IPS-18c (cell line): ENCODE results near the gene FAM107A.
"Not testable (repeated sequence)": the region's sequence is repeated elsewhere in the genome, so short reads cannot be mapped to it uniquely, and the experiment has no call there.

Experiments
- H3K4me3 ChIP-seq: 2 replicates; pipeline ENCODE4 v1.7.0; 2013; ENCODE audit warnings: low read depth, mild to moderate bottlenecking, low read length, moderate library complexity; ENCODE audit not compliant: insufficient read depth
- H3K9me3 ChIP-seq: one replicate; pipeline ENCODE4 v1.6.1; 2013; ENCODE audit warnings: mild to moderate bottlenecking, low read length, moderate library complexity; ENCODE audit not compliant: control insufficient read depth, insufficient read depth

Gene FAM107A

DNA sequence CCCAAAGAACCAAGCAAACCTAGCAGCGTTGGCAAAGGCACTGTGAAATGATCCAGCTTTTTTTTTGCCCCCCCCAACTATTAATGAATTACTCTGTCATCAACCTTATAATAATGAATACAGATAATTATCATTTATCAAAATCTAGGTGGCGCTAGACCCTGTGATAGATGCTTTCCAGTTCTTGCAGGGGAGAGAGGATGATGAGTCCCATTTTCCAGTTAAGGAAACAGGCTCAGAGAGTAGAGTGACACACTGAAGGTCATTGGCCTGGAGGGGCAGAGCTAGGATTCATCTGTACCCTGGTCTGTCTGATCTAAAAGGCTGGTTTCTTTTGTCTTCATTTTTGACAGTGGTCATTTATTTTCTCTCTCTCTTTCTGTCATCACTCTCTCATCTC, 45.2 kb downstream of the FAM107A start:
- no peak overlapping the region for H3K4me3 ChIP-seq

DNA sequence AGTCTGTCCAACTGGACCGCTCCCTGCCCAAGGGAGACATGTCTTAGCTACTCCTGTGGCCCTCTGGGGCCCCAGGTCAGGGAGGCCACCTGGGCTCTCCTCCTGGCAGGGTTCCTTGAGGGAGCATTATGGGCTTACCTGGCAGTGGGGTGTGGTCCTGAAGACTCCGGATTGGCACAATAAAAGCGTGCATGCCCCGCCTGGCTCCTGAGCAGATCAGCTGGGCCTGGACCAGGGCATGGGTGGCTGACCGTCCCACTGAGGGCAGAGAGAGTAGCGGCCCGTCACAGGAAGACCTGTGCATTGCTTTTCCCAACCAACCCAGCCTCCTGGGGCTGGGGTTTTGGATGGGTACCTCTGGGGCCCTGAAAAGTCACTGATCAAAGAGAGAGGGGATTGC, 45.6 kb downstream of the FAM107A start:
- Histone ChIP-seq H3K4me3 (no peak overlapping the region), H3K9me3 (no peaks in the 10 kb centered on the region)

More for the DNA sequence above, 45.2 kb downstream of the FAM107A start:
- H3K9me3 ChIP-seq = no peaks in the 10 kb centered on the region

DNA sequence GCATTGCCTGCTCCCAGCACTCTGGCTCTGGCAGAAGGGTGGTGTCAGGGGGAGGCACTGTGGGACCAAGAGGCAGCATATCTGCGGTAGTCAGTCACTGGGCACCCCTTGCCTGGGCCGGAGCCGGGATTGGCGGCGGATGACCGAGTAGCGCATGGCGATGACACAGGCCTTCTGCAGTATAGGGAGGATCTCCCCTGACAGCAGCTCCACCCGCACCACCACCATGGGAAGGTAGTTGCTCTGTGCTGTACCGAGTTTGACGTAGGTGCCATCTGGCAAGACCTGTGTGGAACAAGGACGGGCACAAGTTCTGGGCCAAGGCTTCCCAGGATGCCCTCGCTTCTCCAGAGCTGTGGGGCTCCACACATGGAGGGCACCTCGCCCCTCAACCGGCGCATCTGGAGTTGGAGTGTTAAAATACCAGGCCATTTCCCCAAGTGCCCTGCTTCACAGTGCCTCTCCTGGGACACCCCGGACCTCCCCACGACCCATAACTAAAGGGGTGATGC, 46.8 kb downstream of the FAM107A start:
- Histone ChIP-seq H3K4me3 (no peak overlapping the region), H3K9me3 (no peaks in the 10 kb centered on the region)

DNA sequence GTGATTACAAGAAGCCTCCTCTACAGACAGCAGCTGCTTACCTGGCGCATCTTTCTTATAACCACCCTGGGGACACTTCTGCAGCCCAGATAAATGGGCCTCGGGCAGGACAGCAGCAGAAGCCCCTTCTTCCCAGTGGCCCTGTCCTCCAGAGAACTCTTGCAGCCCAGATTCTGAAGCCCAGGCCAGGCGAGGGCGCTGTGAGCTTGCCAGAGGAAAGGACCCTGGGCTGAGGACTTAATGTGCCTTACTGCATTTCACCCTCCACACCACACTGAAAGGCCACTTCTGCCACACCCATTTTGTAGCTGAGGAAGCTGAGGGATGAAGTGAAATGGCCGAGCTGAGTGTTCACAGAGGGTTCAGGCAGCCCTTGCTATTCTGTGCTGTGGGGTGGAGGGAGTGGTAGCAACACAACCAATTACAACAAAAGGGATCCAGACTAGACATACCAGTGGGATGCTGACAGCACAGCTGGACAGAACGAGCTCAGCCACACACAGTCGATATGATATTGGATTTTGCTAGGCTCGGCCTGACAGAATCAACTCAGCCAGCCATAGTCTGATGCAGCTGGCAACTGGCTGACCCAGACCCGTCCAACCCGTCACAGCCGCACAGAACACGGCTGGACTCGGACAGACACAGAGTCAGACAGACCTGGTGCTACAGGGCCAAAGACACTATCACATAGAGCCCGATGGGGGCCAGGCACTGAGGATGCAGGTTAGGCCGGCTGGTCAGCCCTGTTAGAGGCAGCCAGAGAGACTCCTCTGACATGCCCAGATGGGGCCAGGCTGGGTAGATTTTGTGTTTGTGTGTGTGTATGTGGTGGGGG, 47.5 kb downstream of the FAM107A start:
- H3K9me3 ChIP-seq = no peaks in the 10 kb centered on the region
- H3K4me3 ChIP-seq = no peak overlapping the region

DNA sequence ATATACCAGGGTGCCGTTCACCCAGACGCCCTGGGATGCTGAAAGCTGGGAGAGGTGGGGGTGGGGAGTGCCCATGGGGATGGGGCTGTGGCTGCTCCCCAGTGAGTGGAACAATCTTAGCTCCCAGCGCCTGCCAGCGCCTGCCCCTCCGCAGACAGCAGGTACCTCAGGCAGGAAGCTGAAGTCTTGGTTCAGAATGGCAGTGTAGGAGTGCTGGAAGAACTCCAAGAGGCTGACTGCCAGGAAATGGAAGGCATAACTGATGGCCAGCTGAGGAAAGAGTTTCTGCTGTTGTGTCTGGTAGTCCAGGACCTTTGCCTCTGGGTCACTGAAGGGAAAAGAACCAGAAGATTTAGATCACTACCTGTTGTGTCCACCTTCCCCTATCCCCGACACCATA, 48.6 kb downstream of the FAM107A start:
- H3K4me3 ChIP-seq = no peak overlapping the region
- H3K9me3 ChIP-seq = no peaks in the 10 kb centered on the region

DNA sequence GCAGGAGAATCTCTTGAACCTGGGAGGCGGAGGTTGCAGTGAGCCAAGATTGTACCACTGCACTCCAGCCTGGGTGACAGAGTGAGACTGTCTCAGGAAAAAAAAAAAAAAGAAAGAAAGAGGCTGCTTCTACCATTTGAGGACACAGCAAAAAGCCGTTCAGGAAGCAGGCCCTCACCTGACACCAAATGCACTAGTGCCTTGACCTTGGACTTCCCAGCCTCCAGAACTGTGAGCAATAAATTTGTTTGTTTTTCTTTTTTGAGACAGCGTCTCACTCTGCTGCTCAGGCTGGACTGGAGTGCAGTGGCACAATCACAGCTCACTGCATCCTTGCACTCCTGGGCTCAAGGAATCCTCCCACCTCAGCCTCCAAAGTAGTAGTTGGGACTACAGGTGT, 49.8 kb downstream of the FAM107A start:
- not testable (repeated sequence) for H3K9me3 ChIP-seq, H3K4me3 ChIP-seq

DNA sequence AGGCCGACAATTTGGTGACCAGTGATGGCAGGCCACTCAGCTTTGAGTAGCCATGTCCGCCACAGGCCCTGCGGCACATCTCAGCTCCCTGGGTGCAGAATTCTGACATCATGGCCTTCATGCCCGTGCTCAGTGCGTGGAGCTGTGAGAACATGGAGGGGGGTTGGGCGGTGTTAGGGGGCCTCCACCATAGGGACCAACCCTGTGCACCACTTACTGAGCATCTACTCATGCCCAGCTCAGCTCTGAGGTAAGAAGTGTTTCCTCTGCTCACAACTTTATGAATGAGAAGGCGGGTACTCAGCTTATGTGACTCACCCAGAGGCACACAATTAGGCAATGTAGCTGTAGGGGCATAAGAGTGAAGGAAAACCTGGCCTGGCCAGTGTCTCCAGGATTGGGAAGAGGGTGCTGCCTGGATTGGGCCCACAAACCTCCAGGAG, 50.7 kb downstream of the FAM107A start:
- Histone ChIP-seq H3K4me3 (no peak overlapping the region), H3K9me3 (no peaks in the 10 kb centered on the region)

DNA sequence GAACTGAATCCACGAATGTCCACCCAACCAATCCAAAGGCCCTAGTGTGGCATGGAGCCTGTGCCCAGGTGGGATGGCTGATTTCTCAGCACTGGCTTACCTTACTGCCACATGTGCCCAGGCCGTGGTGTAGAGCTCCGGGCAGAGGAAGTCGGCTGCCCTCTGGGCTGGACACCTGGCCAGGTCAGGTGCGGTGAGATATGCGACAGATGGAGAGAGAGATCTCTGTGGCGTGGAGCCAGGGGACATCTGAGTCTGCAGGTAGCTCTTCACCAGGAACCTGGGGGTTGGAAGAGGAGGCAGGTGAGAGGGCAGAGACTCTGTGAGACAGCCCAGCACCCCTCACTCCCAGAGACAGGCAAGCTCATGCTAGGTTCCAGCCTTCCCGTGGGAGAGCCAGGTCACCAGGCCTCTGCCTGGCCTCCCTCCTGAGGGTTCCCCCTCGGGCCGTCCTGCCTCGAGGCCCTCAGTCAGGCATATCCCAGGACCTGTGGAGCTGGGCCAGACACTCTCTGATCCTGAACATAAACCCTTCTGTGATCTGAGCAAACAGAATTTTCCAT, 52.8 kb downstream of the FAM107A start:
- Histone ChIP-seq H3K9me3 (no peaks in the 10 kb centered on the region), H3K4me3 (no peak overlapping the region)

DNA sequence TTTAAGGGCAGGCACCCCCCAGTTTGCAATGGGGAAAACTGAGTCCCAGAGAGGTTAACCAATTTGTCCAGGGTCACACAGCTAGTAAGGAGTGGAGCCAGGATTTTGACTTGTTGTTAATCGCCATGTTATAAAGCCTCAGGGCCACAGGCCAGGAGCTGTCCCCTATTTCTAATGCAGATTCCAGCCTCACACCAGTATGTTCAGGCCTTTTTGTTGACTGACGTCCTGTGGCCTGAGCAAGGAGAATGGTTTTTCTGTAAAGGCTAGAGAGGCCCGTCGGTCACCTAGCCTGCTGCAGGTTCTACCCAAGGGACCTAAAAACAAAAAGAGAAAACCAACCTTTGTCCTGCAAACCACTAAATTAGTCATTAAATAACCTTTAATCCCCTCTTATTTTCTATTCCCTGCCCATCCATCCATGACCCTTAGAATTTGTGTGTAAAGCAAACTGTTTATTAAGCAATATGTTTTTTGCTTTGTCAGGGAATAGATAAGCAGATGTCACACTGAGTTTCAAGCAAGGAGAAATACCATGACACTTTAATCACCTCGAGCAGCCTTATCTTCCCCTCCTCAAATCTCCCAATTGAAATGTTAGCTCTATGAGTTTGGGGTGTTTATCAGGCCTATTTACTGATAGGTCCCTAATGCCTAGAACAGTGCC, 54.3 kb downstream of the FAM107A start:
- H3K9me3 ChIP-seq = no peaks in the 10 kb centered on the region
- no peak overlapping the region for H3K4me3 ChIP-seq

DNA sequence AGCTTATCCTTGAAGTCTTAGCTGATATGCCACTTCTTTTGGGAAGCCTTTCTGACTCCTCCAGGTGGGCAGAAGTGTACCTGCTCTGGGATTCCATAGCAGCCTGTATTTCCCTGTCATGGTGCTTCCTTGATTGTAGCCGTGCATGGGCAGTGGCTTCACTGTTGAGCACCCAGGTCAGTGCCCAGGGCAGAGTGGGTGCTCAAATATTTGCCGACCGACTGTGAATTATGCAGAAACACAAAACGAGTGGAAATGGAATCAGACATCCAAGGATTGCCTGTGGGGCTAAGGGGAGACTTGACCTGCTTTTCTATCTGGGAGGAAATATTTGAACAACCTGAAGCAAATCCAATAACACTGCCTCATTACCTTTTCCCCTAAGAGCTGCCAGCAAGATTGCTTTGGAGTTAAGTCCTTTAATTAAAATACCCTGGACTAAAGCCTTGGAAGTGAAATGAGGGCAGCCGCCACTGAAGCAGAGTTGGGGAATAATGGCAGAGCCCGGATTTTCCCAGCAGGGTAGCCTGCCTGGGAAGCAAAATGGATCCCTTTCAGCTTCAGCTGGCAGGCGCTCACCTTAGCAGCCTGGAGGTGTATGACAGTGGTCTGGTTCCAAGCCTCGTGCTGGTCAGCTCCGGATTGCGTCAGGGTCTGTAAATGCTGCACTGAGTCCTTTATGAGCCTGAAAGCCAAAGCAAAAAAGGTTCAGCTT, 55.1 kb downstream of the FAM107A start:
- H3K9me3 ChIP-seq = no peaks in the 10 kb centered on the region
- H3K4me3 ChIP-seq = no peak overlapping the region

DNA sequence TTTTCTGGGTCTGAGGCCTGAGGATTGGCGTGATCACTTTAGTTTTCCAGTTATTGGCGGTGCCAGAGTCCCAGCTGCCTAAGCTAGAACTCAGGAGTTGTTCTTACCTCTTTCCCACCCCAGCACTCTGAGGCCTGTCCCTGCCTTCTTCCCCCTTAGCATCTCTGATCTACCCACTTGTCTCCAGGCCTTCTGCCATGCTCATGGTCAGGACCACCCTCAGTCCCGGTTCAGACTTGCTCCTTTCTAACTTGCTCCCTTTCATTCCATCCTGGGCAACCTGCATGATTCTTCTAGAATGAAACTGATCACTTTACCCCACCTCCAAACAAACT, 55.9 kb downstream of the FAM107A start:
- Histone ChIP-seq H3K9me3 (no peaks in the 10 kb centered on the region), H3K4me3 (no peak overlapping the region)

DNA sequence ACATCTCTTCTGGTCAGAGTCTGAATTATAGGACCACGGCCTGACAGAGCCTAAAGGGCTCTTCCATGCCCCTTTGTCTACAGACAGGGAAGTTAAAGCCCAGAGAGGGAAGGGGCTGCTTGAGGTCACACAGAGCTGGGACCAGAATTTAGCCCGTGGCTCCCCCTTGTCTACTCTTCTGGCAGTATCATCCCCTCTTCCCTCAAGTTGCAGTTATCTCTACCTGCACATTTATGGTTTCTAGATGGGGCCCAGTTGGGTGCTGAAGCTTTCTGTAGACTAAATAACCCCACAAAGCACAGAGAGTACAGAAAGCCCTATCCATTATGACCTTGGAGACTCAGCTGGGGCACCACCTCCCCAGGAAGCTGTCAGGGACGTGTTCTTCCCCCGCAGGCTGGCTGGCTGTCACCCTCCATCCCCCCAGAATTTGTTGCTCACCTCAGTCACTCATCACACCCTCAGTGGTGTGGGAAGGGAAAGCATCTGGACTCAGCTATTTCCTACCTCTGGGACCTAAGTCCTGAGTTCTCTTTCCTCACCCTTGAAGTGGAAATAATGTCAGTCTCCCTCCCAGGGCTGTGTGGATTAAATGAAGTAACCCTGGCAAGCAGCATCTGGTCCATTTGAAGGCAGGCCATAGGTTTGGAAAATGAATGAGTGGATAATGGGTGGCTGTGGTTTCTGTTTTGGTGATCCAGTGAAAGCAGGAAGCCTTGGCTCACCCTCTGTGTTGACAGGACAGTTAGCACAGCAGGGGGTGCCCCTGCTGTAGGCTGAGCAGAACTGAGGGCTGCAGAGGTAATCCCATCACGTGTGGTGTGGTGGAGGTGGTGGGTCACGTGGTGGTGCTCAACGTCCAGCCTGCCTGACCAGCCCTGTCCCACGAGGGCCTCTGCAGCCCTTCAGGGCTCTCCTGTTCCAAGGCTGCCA, 56.5 kb downstream of the FAM107A start:
- Histone ChIP-seq H3K4me3 (no peak overlapping the region), H3K9me3 (no peaks in the 10 kb centered on the region)

DNA sequence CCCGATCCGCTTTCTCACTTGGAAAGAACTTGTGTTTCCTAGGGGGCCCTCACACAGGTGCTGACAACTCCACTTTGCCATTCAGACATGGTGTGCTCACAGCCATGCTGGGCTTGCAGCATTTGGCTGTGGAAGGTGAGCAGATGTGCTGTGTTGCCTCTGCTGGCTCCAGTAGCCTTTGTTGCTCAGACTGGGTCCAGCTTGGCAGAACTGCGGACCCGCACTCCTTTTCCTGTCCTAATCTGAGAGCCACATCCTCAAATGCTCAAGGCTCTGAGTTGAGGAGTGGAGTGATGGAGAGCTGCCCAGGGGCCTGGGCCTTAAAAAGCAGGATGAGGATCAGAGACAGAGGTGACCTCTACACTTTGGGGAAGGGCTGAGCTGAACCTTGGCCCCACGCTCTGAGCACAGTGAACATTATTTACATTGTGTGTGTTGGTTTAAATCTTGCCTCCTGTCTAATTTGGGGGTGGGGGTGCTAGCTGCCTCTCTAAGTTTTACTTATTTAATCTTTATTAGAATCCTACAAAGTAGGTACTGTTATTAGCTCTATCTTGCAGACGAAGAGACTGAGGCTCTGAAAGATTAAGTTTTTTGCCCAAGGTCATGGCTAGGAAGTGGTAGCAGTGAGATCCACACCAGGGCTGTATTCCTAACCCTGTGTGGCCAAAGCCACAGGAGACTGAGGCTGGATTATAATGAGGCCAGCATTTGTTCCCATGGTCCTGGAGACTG, 57.4 kb downstream of the FAM107A start:
- Histone ChIP-seq H3K9me3 (no peaks in the 10 kb centered on the region), H3K4me3 (no peak overlapping the region)

DNA sequence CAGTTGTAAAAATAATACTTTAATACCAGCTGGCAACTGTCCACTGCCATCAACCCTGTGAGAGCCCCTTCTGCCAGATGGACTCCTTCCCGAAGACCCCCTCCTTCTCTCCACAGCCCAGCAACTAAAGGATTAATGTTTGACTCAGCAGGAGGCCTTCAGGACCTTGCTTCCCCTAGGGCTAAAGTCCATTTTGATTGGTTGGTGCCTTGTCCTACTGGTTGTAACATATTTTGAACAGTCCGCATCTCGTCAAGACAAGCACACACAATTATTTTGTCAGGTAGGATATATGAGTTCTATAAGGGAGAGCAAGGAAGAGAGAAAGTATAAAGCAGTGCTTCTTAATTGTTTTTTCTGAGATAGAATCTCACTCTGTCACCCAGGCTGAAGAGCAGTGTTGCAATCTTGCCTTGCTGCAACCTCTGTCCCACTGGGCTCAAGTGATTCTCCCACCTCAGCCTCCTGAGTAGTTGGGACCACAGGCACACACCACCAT, 58.9 kb downstream of the FAM107A start:
- H3K4me3 ChIP-seq = no peak overlapping the region
- H3K9me3 ChIP-seq = no peaks in the 10 kb centered on the region

DNA sequence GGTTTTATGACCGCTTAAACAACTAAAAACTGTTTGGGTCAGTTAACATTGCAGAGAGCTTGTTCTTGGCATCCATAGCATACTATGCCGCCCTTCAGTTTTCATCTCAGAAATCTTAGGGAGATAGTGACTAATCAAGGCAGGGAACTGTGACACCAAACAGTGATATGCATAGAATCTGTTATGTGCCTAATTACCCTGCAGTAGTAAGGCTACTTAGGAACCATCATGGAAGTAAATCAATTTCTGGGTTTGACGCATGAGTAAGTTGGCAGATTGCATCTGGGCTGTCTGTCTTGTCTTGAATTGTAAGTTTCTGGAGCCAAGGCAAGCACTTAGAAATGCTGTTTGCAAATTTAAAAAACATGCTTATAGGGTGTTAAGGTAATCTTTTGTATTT, 62.8 kb downstream of the FAM107A start:
- Histone ChIP-seq H3K9me3 (no peaks in the 10 kb centered on the region), H3K4me3 (no peak overlapping the region)
